Measurements from ENCODE around the gene DSCAML1. TPM values are rescaled to one million over a fixed set of nuclear protein-coding genes. Genes with fewer than 3 reads are reported as not detected.

DSCAML1 gene
- total RNA-seq, 1 experiment from 2014 or later, result 0.90 TPM

DNA sequence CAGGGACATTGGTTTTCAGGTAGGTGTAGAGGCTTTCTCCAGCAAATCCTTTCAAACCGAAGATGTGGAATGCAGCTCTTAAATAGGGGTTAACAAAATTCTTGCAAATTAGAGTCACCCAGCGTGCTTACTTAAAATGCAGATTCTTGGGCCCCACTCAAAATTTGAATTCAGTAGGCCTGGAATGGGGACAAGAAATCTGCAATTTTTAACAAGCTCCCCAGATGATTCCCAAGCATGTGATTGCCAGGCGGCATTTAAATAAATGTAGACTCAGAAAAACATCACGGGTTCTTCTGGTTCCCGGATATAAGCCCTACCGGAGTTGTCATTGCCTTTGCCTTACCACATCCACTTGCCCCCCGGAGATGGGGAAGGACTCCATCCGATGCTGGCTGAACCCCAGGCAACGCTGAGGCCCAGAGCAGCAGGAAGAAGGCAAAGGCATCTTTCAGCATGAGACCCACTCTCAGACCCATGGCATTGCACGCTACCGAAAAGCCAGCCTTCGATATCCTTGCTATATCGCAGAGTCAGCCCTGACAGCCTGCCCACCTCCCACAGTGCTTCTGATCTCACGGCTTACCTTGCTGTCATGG is 134.2 kb downstream of the DSCAML1 start (continued):
- TF ChIP-seq RELA (CRISPR knock-in tag; IDR thresholded peaks at IDR 0.05; ENCODE audit: borderline replicate concordance), result no peak
- TF ChIP-seq GABPB1 (CRISPR knock-in tag; IDR thresholded peaks at IDR 0.05), result no peak
- TF ChIP-seq JAZF1 (CRISPR knock-in tag; IDR thresholded peaks at IDR 0.05), result no peak
- no peak for TF ChIP-seq CBFB (CRISPR knock-in tag; IDR thresholded peaks at IDR 0.05; ENCODE audit: low read depth)

- ATAC-seq (no peak), DNase-seq (ENCODE audit: low spot score) (no peak)
- H3K27ac Mint-ChIP-seq, result no peak overlapping the region
- no peak overlapping the region for H3K4me3 Mint-ChIP-seq
- no peaks in the 10 kb centered on the region for H3K27me3 Mint-ChIP-seq (ENCODE audit: low read depth)
- no peaks in the 10 kb centered on the region for H3K9me3 Mint-ChIP-seq
- peaks cover 28% of the 10 kb centered on the region for H3K4me1 Mint-ChIP-seq
- TF ChIP-seq ELF4 (CRISPR knock-in tag; IDR thresholded peaks at IDR 0.05; ENCODE audit: low read depth), result no peak
- TF ChIP-seq SP1 (CRISPR knock-in tag; conservative IDR thresholded peaks at IDR 0.05), result no peak
- no peak for TF ChIP-seq RELA (CRISPR knock-in tag; IDR thresholded peaks at IDR 0.05; ENCODE audit: borderline replicate concordance)
- TF ChIP-seq, protein P1, sequence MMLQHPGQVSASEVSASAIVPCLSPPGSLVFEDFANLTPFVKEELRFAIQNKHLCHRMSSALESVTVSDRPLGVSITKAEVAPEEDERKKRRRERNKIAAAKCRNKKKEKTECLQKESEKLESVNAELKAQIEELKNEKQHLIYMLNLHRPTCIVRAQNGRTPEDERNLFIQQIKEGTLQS (CRISPR knock-in tag; conservative IDR thresholded peaks at IDR 0.05), result no peak
- TF ChIP-seq TEAD1 (CRISPR knock-in tag; IDR thresholded peaks at IDR 0.05), result no peak
- no peaks in the 10 kb centered on the region for H3K36me3 Mint-ChIP-seq
- ChIA-PET POLR2A (no interaction called here), CTCF (no interaction called here)
These were observed 134.8 kb downstream of the DSCAML1 start for GRCh38 chr11:117662255-117662654.

- DNase-seq (ENCODE audit: low spot score), result no peak
- no peak overlapping the region for H3K4me3 Mint-ChIP-seq
- ChIA-PET CTCF (interaction anchor here (1.0 to 1.2 kb wide), 2 partner anchors 150 to 233 kb away, joined by 4 to 5 read pairs; no protein-coding TSS in a partner anchor), POLR2A (interaction anchor here (0.6 kb wide), 1 partner anchor 13 kb away, joined by 13 read pairs; no protein-coding TSS in a partner anchor)
- no peaks in the 10 kb centered on the region for H3K27me3 Mint-ChIP-seq (ENCODE audit: low read depth)
- H3K36me3 Mint-ChIP-seq, result no peaks in the 10 kb centered on the region
- no peaks in the 10 kb centered on the region for H3K9me3 Mint-ChIP-seq
- no peak for TF ChIP-seq SOX15 (CRISPR knock-in tag; IDR thresholded peaks at IDR 0.05)
- TF ChIP-seq, protein P2, sequence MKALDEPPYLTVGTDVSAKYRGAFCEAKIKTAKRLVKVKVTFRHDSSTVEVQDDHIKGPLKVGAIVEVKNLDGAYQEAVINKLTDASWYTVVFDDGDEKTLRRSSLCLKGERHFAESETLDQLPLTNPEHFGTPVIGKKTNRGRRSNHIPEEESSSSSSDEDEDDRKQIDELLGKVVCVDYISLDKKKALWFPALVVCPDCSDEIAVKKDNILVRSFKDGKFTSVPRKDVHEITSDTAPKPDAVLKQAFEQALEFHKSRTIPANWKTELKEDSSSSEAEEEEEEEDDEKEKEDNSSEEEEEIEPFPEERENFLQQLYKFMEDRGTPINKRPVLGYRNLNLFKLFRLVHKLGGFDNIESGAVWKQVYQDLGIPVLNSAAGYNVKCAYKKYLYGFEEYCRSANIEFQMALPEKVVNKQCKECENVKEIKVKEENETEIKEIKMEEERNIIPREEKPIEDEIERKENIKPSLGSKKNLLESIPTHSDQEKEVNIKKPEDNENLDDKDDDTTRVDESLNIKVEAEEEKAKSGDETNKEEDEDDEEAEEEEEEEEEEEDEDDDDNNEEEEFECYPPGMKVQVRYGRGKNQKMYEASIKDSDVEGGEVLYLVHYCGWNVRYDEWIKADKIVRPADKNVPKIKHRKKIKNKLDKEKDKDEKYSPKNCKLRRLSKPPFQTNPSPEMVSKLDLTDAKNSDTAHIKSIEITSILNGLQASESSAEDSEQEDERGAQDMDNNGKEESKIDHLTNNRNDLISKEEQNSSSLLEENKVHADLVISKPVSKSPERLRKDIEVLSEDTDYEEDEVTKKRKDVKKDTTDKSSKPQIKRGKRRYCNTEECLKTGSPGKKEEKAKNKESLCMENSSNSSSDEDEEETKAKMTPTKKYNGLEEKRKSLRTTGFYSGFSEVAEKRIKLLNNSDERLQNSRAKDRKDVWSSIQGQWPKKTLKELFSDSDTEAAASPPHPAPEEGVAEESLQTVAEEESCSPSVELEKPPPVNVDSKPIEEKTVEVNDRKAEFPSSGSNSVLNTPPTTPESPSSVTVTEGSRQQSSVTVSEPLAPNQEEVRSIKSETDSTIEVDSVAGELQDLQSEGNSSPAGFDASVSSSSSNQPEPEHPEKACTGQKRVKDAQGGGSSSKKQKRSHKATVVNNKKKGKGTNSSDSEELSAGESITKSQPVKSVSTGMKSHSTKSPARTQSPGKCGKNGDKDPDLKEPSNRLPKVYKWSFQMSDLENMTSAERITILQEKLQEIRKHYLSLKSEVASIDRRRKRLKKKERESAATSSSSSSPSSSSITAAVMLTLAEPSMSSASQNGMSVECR (CRISPR knock-in tag; IDR thresholded peaks at IDR 0.05; ENCODE audit: borderline replicate concordance), result no peak
- no peak for TF ChIP-seq MLX (CRISPR knock-in tag; IDR thresholded peaks at IDR 0.05)
- no peak for TF ChIP-seq ZNF281 (CRISPR knock-in tag; IDR thresholded peaks at IDR 0.05)
- peaks cover 14% of the 10 kb centered on the region for H3K4me1 Mint-ChIP-seq
- no peak for ATAC-seq
- no peak overlapping the region for H3K27ac Mint-ChIP-seq
These were observed 138.2 kb downstream of the DSCAML1 start for GRCh38 chr11:117658809-117659208.
